GM12878 (cell line): ENCODE data around the gene ABI3. TPM values are rescaled to one million over a fixed set of nuclear protein-coding genes. Genes with fewer than 3 reads are reported as not detected.

Source experiments
- ATAC-seq: fragments of 200-7000 bp; cut with Tn5 transposase; 3 replicates; pipeline ENCODE4 v1.9.1; 2020; ENCODE audit warnings: mild to moderate bottlenecking, moderate library complexity
- BruUV-seq: library from RNA; stranded (reverse); fragments of 400-500 nt; replicated peaks from 2 replicates; lab custom pipeline; 2021; lab: Mats Ljungman, UMichigan
- CTCF ChIA-PET: fragments of 300-600 bp; sonication (Branson Sonifier 250); formaldehyde crosslinking; extraction: SDS; loops from one replicate; lab custom pipeline; 2021; ENCODE audit warnings: inconsistent platforms; lab: Yijun Ruan, JAX
- POLR2A ChIA-PET: fragments of 350-600 bp; formaldehyde crosslinking; extraction: SDS; loops from one replicate; lab custom pipeline; 2021; ENCODE audit warnings: inconsistent platforms; lab: Charles Lee
- RAD21 ChIA-PET: fragments of 300-600 bp; sonication (Branson Sonifier 250); formaldehyde crosslinking; loops from one replicate; lab custom pipeline; 2023; ENCODE audit warnings: antibody characterized with exemption; ENCODE audit not compliant: unreplicated experiment; lab: Charles Lee
- SMC1A ChIA-PET: fragments of 300-600 bp; sonication (Branson Sonifier 250); formaldehyde crosslinking; loops from one replicate; lab custom pipeline; 2023; ENCODE audit not compliant: unreplicated experiment, uncharacterized antibody; lab: Charles Lee
- DNase-seq: peaks from one replicate; pipeline ENCODE4 v3.0.0-alpha.2; 2011; ENCODE audit warnings: low read depth, low spot score
- FAIRE-seq: peaks from 3 replicates; lab custom pipeline; 2011; peaks lifted over from hg19 to GRCh38; lab: Jason Lieb, UNC
- H2AFZ ChIP-seq: 2 replicates; pipeline ENCODE4 v1.6.0; 2011; ENCODE audit warnings: low read depth, low read length, control low read depth; ENCODE audit not compliant: control insufficient read depth
- H3K27ac ChIP-seq: 2 replicates; pipeline ENCODE4 v1.5.1; 2011; ENCODE audit warnings: control low read depth; ENCODE audit not compliant: control insufficient read depth, insufficient read depth
- H3K27me3 ChIP-seq, 2 experiments: replicated peaks in 1 of 2; 2 replicates each; pipeline versions ENCODE4 v1.6.0 to v1.6.1; 2011; ENCODE audit warnings: low read length in 1 of 2; ENCODE audit not compliant: control insufficient read depth in 2 of 2, insufficient read depth in 2 of 2
- H3K36me3 ChIP-seq, 2 experiments: 2 replicates each; pipeline ENCODE4 v1.5.1; 2011; ENCODE audit warnings: low read length in 1 of 2; ENCODE audit not compliant: control insufficient read depth in 2 of 2, insufficient read depth in 2 of 2
- H3K4me1 ChIP-seq: 2 replicates; pipeline ENCODE4 v1.6.1; 2011; ENCODE audit warnings: mild to moderate bottlenecking, low read length, moderate library complexity, mixed read lengths; ENCODE audit not compliant: control insufficient read depth, insufficient read depth
- H3K4me2 ChIP-seq: 2 replicates; pipeline ENCODE4 v1.6.0; 2011; ENCODE audit warnings: control low read depth; ENCODE audit not compliant: control insufficient read depth, insufficient read depth
- H3K4me3 ChIP-seq: fragments of 200-600 bp; sonication (generic); 2 replicates; pipeline ENCODE4 v1.5.1; 2016
- H3K79me2 ChIP-seq: 2 replicates; pipeline ENCODE4 v1.6.0; 2011; ENCODE audit warnings: low read length; ENCODE audit not compliant: control insufficient read depth, insufficient read depth
- H3K9ac ChIP-seq: 2 replicates; pipeline ENCODE4 v1.8.0; 2011; ENCODE audit warnings: low read length, control low read depth, mixed read lengths; ENCODE audit not compliant: control insufficient read depth, insufficient read depth
- H3K9me3 ChIP-seq: replicated peaks from 3 replicates; pipeline ENCODE4 v1.5.1; 2011; ENCODE audit warnings: mild to moderate bottlenecking, low read length; ENCODE audit not compliant: control insufficient read depth, insufficient read depth
- H4K20me1 ChIP-seq: 2 replicates; pipeline ENCODE4 v1.6.0; 2011; ENCODE audit not compliant: control insufficient read depth, insufficient read depth
- BCLAF1 ChIP-seq: fragments of 450-650 bp; IDR thresholded peaks from 2 replicates; pipeline ENCODE4 v1.6.1; 2017; ENCODE audit warnings: antibody characterized with exemption, mild to moderate bottlenecking, moderate library complexity
- ESRRA ChIP-seq: IDR thresholded peaks from 2 replicates; pipeline ENCODE4 v1.6.1; 2012; ENCODE audit warnings: mild to moderate bottlenecking, low read length, improper control_type of control experiment
- JUNB ChIP-seq: IDR thresholded peaks from 2 replicates; pipeline ENCODE4 v1.6.1; 2016; ENCODE audit warnings: antibody characterized with exemption, mild to moderate bottlenecking
- NFXL1 ChIP-seq: fragments of 450-650 bp; IDR thresholded peaks from 2 replicates; pipeline ENCODE4 v1.6.1; 2017; ENCODE audit warnings: antibody characterized with exemption, mild to moderate bottlenecking, borderline replicate concordance
- RUNX3 ChIP-seq: IDR thresholded peaks from 2 replicates; pipeline ENCODE4 v1.6.1; 2012; ENCODE audit warnings: low read length, inconsistent platforms
- SKIL ChIP-seq: fragments of 450-650 bp; IDR thresholded peaks from 2 replicates; pipeline ENCODE4 v1.6.1; 2017; ENCODE audit warnings: mild to moderate bottlenecking, low read depth, inconsistent platforms; ENCODE audit not compliant: poor library complexity, severe bottlenecking
- SUZ12 ChIP-seq: fragments of 200-600 bp; sonication (generic); IDR thresholded peaks from one replicate; pipeline ENCODE4 v1.6.1; 2018; ENCODE audit warnings: antibody characterized with exemption, mild to moderate bottlenecking; ENCODE audit not compliant: unreplicated experiment
- WGBS: methylation state at CpG from one replicate; pipeline ENCODE4 v1.1.6; 2016; ENCODE audit warnings: low lambda C conversion rate; ENCODE audit not compliant: insufficient replicate concordance, insufficient coverage; ENCODE audit errors: missing lambda C conversion rate; 5-methylcytosine and 5-hydroxymethylcytosine counted together
- in situ Hi-C: fragments of 300-500 bp; cut with MboI; formaldehyde crosslinking; loops from 9 replicates; pipeline ENCODE4 v1.14.3; 2018; ENCODE audit warnings: mixed read lengths
- intact Hi-C: fragments of 100-400 bp; cut with micrococcal nuclease; formaldehyde crosslinking; loops from one replicate; pipeline ENCODE4 v1.14.2; 2022; ENCODE audit not compliant: unreplicated experiment
- polyA plus RNA-seq, 11 experiments: library from polyadenylated mRNA; depleted of rRNA in 4 of 11; unstranded in 6 of 11; stranded (reverse) in 5 of 11; fragments of >200 nt; fragmentation: Nextera tagmentation in 4 of 11; fragmentation: Illumina TruSeq in 1 of 11; extraction: Ambion mirVana in 4 of 11; extraction: Trizol in 1 of 11; gene quantifications; 1 replicate in 1 of 11; 2 replicates in 10 of 11; pipeline versions ENCODE4 v1.2.1 to v1.2.3, GENCODE V29; 2011 to 2016; ENCODE audit warnings: inconsistent platforms in 2 of 11, missing spikeins in 2 of 11, low read depth in 1 of 11
- total RNA-seq, 4 experiments: library from RNA; depleted of rRNA in 3 of 4; stranded (reverse); fragments of >200 nt in 3 of 4; fragmentation: Illumina TruSeq in 1 of 4; extraction: Trizol in 1 of 4; gene quantifications; 2 replicates each; pipeline versions ENCODE4 v1.2.1 to v1.2.3, GENCODE V29; 2013 to 2021
- TF ChIP-seq, protein P1 (sequence below): IDR thresholded peaks from 2 replicates; pipeline ENCODE4 v1.6.1; 2012; ENCODE audit warnings: improper control_type of control experiment, low read depth, low read length; ENCODE audit not compliant: insufficient replicate concordance

Gene ABI3
- total and polyA plus RNA-seq, 10 of the 15 experiments (the other 5 are each of a cell fraction or from before 2014, with no cell fraction given), result 13.4 to 109 (median 51.1) TPM

DNA sequence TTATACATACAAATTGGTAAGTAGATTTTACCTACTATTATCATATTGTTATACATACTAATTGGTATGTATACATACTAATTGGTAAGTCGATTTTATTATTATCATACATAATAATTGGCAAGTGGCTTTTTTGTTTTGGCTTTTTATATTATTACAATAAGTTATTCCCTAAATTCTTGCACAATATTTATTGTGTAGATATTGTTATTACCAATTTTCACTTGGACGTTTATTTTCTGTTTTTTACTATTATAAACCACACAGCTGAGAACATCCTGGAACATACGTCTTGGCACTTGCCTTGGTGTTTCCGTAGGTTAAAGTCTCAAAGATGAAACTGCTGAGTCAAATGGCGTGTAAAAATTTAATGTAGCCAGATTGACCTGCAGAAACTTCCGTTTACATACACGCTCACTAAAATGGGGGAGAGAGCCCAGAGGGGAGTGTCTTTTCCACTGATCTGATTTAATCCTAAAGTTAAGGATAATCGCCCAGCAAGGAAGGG lies 19.0 kb upstream of the ABI3 start (continued):
- peak; percentile 78 for TF ChIP-seq SKIL
- TF ChIP-seq ESRRA, result no peak

DNA sequence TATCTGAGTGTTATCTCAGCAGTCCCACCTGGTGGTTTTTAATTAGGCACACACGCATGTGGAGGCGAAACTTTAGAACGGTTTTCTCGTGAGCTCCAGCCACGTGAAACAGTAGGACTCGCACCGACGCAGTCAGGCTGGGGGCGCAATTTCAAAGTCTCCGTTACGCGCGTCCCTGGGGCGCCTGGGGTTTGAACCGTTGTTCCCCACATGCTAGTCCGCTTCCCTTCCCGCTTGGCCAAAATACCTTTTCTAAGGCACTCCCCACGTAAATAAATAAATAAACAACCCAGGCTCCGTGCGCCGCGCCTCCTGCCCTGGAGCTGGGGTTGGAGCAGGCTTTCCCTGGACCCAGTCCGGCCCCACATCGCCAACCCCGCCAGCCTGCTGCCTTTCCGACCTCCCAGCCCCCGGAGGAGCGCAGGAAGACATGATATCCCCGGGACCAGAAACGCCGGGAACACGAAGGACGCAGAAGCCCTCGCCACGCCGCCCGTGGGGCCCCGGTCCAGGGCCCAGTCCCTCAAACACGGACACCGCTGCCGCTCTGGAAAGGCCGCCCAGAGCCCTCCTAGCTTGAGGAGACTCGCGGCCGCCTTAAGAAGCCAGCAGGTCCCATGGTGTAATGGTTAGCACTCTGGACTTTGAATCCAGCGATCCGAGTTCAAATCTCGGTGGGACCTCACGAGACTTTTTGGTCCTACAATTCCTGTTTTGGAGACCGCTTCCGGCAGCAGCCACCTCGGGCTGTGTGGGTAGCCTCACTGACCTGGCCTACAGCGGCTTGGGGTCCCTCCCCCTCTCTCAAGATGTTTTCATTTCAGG lies 18.4 kb upstream of the ABI3 start:
- Histone ChIP-seq H4K20me1 (no peaks in the 10 kb centered on the region), H3K79me2 (no peaks in the 10 kb centered on the region), H3K36me3 (no peaks in the 10 kb centered on the region), H3K9me3 (no peaks in the 10 kb centered on the region), H3K4me2 (peak overlapping the region; percentile 91), H3K27me3 (no peaks in the 10 kb centered on the region), H3K27ac (peak overlapping the region; percentile 98), H2AFZ (peak overlapping the region; percentile 92), H3K9ac (peak overlapping the region; percentile 97), H3K4me3 (peak overlapping the region; percentile 85), H3K4me1 (peaks cover 28% of the 10 kb centered on the region)
- RAD21 ChIA-PET, result interaction anchor here (0.5 to 12.9 kb wide), 8 partner anchors 11 to 555 kb away, joined by 3 to 355 read pairs (median 4); partner anchors contain the start of genes ABI3 and GNGT2
- BruUV-seq, result no TSS peak
- SMC1A ChIA-PET, result interaction anchor here (1.1 to 12.1 kb wide), 8 partner anchors 11 to 299 kb away, joined by 4 to 354 read pairs (median 10); partner anchors contain the start of genes ABI3 and GNGT2
- POLR2A ChIA-PET, result interaction anchor here (0.5 to 16.8 kb wide), 6 partner anchors 9 to 153 kb away, joined by 3 to 537 read pairs (median 4); partner anchors contain the start of genes ABI3, GNGT2 and PHOSPHO1
- intact Hi-C loops, result loop anchor here (1.0 to 10.0 kb wide), 2 partner anchors 26 to 297 kb away; partner anchors contain the start of gene ATP5MC1
- WGBS, result under 1% methylated on average over 53 of the region's 53 CpGs
- peak; percentile 77 for DNase-seq
- in situ Hi-C loops, result no loop called here
- peak; percentile 63 for ATAC-seq
- CTCF ChIA-PET, result interaction anchor here (0.6 to 7.7 kb wide), 8 partner anchors 11 to 902 kb away, joined by 3 to 127 read pairs (median 8); partner anchors contain the start of gene PHOSPHO1
- FAIRE-seq, result no peak
- TF ChIP-seq, protein P1, sequence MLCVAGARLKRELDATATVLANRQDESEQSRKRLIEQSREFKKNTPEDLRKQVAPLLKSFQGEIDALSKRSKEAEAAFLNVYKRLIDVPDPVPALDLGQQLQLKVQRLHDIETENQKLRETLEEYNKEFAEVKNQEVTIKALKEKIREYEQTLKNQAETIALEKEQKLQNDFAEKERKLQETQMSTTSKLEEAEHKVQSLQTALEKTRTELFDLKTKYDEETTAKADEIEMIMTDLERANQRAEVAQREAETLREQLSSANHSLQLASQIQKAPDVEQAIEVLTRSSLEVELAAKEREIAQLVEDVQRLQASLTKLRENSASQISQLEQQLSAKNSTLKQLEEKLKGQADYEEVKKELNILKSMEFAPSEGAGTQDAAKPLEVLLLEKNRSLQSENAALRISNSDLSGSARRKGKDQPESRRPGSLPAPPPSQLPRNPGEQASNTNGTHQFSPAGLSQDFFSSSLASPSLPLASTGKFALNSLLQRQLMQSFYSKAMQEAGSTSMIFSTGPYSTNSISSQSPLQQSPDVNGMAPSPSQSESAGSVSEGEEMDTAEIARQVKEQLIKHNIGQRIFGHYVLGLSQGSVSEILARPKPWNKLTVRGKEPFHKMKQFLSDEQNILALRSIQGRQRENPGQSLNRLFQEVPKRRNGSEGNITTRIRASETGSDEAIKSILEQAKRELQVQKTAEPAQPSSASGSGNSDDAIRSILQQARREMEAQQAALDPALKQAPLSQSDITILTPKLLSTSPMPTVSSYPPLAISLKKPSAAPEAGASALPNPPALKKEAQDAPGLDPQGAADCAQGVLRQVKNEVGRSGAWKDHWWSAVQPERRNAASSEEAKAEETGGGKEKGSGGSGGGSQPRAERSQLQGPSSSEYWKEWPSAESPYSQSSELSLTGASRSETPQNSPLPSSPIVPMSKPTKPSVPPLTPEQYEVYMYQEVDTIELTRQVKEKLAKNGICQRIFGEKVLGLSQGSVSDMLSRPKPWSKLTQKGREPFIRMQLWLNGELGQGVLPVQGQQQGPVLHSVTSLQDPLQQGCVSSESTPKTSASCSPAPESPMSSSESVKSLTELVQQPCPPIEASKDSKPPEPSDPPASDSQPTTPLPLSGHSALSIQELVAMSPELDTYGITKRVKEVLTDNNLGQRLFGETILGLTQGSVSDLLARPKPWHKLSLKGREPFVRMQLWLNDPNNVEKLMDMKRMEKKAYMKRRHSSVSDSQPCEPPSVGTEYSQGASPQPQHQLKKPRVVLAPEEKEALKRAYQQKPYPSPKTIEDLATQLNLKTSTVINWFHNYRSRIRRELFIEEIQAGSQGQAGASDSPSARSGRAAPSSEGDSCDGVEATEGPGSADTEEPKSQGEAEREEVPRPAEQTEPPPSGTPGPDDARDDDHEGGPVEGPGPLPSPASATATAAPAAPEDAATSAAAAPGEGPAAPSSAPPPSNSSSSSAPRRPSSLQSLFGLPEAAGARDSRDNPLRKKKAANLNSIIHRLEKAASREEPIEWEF, result no peak
- TF ChIP-seq NFXL1 (no peak), RUNX3 (peak; percentile 85), JUNB (no peak), BCLAF1 (no peak), SUZ12 (no peak)
